ENCODE data around the gene GRID1.

- TF ChIP-seq POLR2A (IDR thresholded peaks at IDR 0.05) (no peak), CTCF (IDR thresholded peaks at IDR 0.05) (no peak), POLR2AphosphoS5 (IDR thresholded peaks at IDR 0.05) (no peak), EP300 (IDR thresholded peaks at IDR 0.05; ENCODE audit: low read depth) (no peak)
Observed at GRCh38 chr10:86149257-86149656, 217.3 kb downstream of the GRID1 start.
